ENCODE data around the gene POMT2.

The POMT2 gene

GRCh38 chr14:77264466-77265186, 56.1 kb downstream of the POMT2 start:
- peak; percentile 29 for DNase-seq

GRCh38 chr14:77260631-77261030, 60.1 kb downstream of the POMT2 start:
- no peak for DNase-seq

GRCh38 chr14:77260199-77260598, 60.5 kb downstream of the POMT2 start:
- DNase-seq: no peak

GRCh38 chr14:77259025-77259715, 61.5 kb downstream of the POMT2 start:
- no peak for DNase-seq

- no peak for DNase-seq
Observed at GRCh38 chr14:77258566-77258965, 62.1 kb downstream of the POMT2 start.

GRCh38 chr14:77257700-77258099, 63.0 kb downstream of the POMT2 start:
- no peak for DNase-seq

- no peak for DNase-seq
Observed at GRCh38 chr14:77256694-77257093, 64.0 kb downstream of the POMT2 start.

GRCh38 chr14:77253333-77254190, 67.1 kb downstream of the POMT2 start:
- no peak for DNase-seq

- no peak for DNase-seq
Observed at GRCh38 chr14:77251870-77252269, 68.8 kb downstream of the POMT2 start.

GRCh38 chr14:77250927-77251326, 69.8 kb downstream of the POMT2 start:
- DNase-seq: no peak

- no peak for DNase-seq
Observed at GRCh38 chr14:77249286-77249685, 71.4 kb downstream of the POMT2 start.

- DNase-seq: no peak
Observed at GRCh38 chr14:77248666-77249065, 72.0 kb downstream of the POMT2 start.

- DNase-seq: no peak
Observed at GRCh38 chr14:77246784-77247183, 73.9 kb downstream of the POMT2 start.

- no peak for DNase-seq
Observed at GRCh38 chr14:77245820-77246219, 74.9 kb downstream of the POMT2 start.

- DNase-seq: no peak
Observed at GRCh38 chr14:77243853-77244252, 76.8 kb downstream of the POMT2 start.

- DNase-seq: no peak
Observed at GRCh38 chr14:77242752-77243151, 77.9 kb downstream of the POMT2 start.

- no peak for DNase-seq
Observed at GRCh38 chr14:77241955-77242354, 78.7 kb downstream of the POMT2 start.

GRCh38 chr14:77240336-77240915, 80.3 kb downstream of the POMT2 start:
- peak; percentile 37 for DNase-seq

- DNase-seq: no peak
Observed at GRCh38 chr14:77239412-77239811, 81.3 kb downstream of the POMT2 start.

GRCh38 chr14:77238996-77239395, 81.7 kb downstream of the POMT2 start:
- DNase-seq: no peak

GRCh38 chr14:77238356-77238755, 82.3 kb downstream of the POMT2 start:
- no peak for DNase-seq

GRCh38 chr14:77236814-77237213, 83.9 kb downstream of the POMT2 start:
- no peak for DNase-seq

- no peak for DNase-seq
Observed at GRCh38 chr14:77231721-77232120, 89.0 kb downstream of the POMT2 start.
